Dermis microvascular lymphatic vessel endothelial cell (primary cell): Measurements from ENCODE around the gene HOXD11. TPM values are rescaled to one million over a fixed set of nuclear protein-coding genes. Genes with fewer than 3 reads are reported as not detected.

Source experiments
- DNase-seq, 2 donors: peaks; one replicate each; pipeline versions ENCODE4 v3.0.0 to v3.0.0-alpha.2; 2010; ENCODE audit warnings: low read depth in 2 of 2
- total RNA-seq: library from RNA; depleted of rRNA; stranded (reverse); fragments of >200 nt; gene quantifications from 2 replicates; pipeline ENCODE4 v1.2.1, GENCODE V29; 2014

Gene HOXD11
- total RNA-seq, 1 donor from 2014 or later, result not detected

- DNase-seq, result peak in 1 of 2 donors; percentile 50
Observed at GRCh38 chr2:176120364-176121189, 13.5 kb downstream of the HOXD11 start.

GRCh38 chr2:176121190-176122051 lies 14.3 kb downstream of the HOXD11 start:
- peak in 1 of 2 donors; percentile 47 for DNase-seq

GRCh38 chr2:176122052-176122682 lies 15.1 kb downstream of the HOXD11 start:
- peak in 1 of 2 donors; percentile 95 for DNase-seq

- DNase-seq, result peak in 1 of 2 donors; percentile 60
Observed at GRCh38 chr2:176122683-176123410, 15.8 kb downstream of the HOXD11 start, which contains the start of gene HOXD9. Gene HOXD9 (plus strand): TSS chr2:176122719. CDS start chr2:176122769, 50 bp downstream.

- peak in 1 of 2 donors; percentile 55 for DNase-seq
Observed at GRCh38 chr2:176123411-176124109, 16.5 kb downstream of the HOXD11 start.

- DNase-seq, result peak in 1 of 2 donors; percentile 50
Observed at GRCh38 chr2:176124110-176124946, 17.2 kb downstream of the HOXD11 start.

GRCh38 chr2:176124947-176125771 lies 18.1 kb downstream of the HOXD11 start:
- DNase-seq, result peak in 1 of 2 donors; percentile 33

- peak in 1 of 2 donors; percentile 72 for DNase-seq
Observed at GRCh38 chr2:176125772-176126054, 18.6 kb downstream of the HOXD11 start.

GRCh38 chr2:176126929-176127773 lies 20.1 kb downstream of the HOXD11 start:
- DNase-seq, result peak; percentile 86

GRCh38 chr2:176127774-176128072 lies 20.6 kb downstream of the HOXD11 start:
- DNase-seq, result no peak

GRCh38 chr2:176128172-176128981 lies 21.3 kb downstream of the HOXD11 start:
- DNase-seq, result peak in 1 of 2 donors; percentile 58

GRCh38 chr2:176128982-176129796 lies 22.1 kb downstream of the HOXD11 start, which contains the start of gene HOXD8:
Gene HOXD8 (plus strand): TSS chr2:176129705. CDS start chr2:176130367, 662 bp downstream.
- peak; percentile 88 to 96 for DNase-seq

GRCh38 chr2:176129813-176130146 lies 22.7 kb downstream of the HOXD11 start:
- no peak for DNase-seq

- peak in 1 of 2 donors; percentile 85 for DNase-seq
Observed at GRCh38 chr2:176130147-176130956, 23.3 kb downstream of the HOXD11 start.
